ENCODE measurements around the gene RAE1. TPM values are rescaled to one million over a fixed set of nuclear protein-coding genes. Genes with fewer than 3 reads are reported as not detected.

Gene RAE1
- total RNA-seq, 2 donors from 2014 or later, result 14.3 to 14.5 TPM

DNA sequence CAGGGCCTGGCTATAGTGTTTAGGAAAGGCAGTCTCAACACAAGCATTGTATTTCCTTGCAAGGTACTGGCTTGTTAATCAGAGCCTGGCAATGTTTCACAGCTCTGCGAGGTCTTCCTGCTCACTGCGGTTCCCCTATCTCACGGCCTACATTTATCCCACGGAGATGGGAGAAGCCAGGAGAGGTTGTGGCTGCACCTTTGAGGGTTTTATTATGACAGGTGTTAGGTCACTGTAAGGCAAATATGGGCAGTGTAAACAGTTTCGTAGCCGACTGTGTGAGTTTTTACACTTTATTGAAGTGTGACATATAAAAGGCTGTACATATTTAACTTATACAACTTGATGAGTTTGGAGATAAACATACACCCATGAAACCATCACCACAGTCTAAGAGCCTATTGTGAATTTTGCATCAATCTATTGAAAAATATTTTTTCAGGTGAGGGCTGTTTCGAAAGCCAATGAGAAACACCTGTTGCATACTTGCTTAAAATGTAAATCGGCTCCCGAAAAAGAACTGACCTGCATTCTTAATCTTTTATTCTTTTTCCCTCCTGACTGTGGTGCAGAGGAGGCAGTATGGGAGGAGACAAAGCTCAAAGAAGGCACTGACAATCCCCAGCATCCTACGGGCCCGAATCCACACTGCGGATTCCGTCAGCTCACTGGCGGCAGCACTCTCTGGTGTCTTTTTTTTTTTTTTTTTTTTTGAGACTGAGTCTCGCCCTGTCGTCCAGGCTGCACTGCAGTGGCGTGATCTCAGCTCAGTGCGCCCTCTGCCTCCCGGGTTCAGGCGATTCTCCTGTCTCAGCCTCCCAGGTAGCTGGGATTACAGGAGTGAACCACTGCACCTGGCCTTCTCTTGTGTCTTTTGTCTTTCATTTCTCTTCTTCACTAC is 32.6 kb downstream of the RAE1 start:
- no peak for DNase-seq
- intact Hi-C loops (cut with DNase I), result loop anchor here in 1 of 2 donors (10.0 kb wide), 1 partner anchor 211 kb away; no protein-coding TSS in a partner anchor
- no peak for ATAC-seq

DNA sequence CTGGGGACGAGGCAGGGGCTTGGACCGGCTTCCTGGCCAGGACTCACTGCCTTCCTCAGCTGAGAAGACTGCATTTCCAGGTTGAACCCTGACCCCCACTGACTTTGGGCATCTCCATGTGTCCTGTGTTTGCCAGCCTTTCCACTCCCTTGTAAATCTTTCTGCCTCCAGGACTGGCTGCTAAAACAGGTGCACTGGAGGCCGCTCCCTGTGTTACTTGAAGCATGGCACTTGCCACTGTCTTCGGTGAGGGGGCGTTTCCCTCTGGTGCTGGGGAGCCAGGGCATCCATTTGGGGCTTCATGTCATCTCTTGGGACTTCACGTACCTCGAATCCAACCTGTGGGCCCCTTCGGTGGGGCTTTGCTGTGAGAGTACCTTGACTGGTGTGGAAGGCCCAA is 33.4 kb downstream of the RAE1 start:
- intact Hi-C loops (cut with DNase I), result loop anchor here in 1 of 2 donors (10.0 kb wide), 1 partner anchor 210 kb away; no protein-coding TSS in a partner anchor
- no peak for ATAC-seq
- no peak for DNase-seq

DNA sequence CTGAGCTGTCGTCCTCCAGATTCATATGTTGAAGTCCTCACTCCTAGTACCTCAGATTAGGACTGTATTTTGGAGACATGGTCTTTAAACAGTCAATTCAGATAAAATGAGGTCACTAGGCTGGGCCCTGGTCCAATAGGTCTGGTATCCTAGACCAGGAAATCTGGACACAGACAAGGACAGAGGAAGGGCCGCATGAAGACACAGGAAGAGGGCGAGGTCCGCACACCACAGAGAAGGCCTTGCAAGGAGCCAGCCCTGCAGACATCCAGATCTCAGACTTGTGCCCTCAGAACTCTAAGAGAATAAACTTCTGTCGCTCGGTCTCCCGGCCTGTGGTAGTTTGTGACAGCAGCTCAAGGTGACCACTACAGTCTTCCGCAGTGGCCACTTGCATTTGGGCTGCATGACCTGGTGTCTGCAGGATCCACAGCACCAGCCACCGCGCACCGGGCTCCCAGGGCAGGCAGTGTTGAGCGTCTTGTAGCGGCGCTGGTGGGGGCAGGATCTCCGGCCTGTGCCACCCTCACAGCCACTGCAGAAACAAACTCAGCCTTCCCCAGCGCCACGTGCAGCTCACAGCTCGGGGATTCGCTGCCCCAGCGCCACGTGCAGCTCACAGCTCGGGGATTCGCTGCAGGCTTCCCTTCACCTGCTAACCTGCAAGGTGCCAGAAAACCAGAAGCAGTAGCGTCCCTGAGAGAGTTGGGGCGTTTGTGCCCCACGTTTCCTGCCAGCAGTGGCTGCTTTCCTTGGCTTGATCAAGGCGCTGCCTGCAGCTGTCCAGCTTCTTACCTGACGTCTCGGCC is 34.1 kb downstream of the RAE1 start:
- DNase-seq (no peak), ATAC-seq (no peak)
- intact Hi-C loops (cut with DNase I), result loop anchor here in 1 of 2 donors (10.0 kb wide), 1 partner anchor 210 kb away; no protein-coding TSS in a partner anchor

DNA sequence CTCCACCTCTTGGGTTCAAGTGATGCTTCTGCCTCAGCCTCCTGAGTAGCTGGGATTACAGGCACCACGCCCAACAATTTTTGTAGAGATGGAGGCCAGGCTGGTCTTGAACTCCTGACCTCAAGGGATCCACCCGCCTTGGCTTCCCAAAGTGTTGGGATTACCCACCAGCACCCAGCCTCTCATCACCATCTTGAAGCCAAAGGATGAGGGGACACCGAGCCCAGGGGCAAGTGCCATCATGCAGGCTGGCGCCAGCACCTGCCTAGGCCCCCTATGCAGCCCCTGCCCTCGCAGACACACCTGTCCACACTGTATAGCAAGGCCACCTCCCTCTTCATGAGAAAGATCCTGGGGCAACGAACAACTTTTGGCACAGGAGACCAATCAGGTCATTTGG is 34.9 kb downstream of the RAE1 start:
- DNase-seq (no peak), ATAC-seq (no peak)
- intact Hi-C loops (cut with DNase I), result loop anchor here in 1 of 2 donors (10.0 kb wide), 1 partner anchor 209 kb away; no protein-coding TSS in a partner anchor

DNA sequence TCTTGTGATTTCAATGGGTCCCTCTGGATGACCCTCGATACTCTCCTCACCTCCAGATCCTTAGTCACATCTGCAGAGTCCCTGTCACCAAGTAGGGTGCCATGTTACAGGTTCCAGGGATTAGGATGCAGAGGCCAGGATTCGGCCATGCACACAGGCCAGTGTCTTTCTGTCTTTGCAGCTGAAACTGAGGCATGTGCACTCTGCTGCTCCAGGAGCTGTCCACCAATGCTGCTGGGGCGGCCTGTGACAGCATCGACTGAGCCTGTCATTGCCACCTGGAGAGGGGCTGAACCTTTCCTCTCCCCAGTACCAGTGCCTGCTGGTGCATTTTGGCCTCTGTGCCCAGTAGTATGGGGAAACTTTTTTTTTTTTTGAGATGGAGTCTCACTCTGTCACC is 35.7 kb downstream of the RAE1 start:
- intact Hi-C loops (cut with DNase I), result loop anchor here in 1 of 2 donors (10.0 kb wide), 1 partner anchor 208 kb away; no protein-coding TSS in a partner anchor
- no peak for DNase-seq
- no peak for ATAC-seq

DNA sequence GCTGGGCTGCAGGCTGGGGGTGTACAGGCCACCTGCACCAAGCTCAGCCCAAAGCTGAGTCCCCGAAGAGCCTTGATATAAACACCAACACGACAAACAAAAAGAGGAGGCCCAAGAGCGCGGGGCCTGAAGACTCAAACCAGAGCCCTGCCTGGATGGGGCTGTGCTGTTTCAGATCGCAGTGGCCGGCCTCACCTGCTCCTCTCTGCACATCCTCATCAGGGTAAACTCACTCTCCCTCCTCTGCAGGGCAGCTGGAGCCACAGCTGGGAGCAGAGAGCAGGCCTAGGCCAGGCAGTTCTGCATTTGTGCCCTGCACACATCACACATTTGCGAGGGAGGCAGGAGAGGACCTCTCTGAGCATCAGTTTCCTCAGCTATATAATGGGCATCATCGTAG is 36.4 kb downstream of the RAE1 start:
- intact Hi-C loops (cut with DNase I), result loop anchor here in 1 of 2 donors (10.0 kb wide), 1 partner anchor 207 kb away; no protein-coding TSS in a partner anchor
- ATAC-seq (no peak), DNase-seq (no peak)

DNA sequence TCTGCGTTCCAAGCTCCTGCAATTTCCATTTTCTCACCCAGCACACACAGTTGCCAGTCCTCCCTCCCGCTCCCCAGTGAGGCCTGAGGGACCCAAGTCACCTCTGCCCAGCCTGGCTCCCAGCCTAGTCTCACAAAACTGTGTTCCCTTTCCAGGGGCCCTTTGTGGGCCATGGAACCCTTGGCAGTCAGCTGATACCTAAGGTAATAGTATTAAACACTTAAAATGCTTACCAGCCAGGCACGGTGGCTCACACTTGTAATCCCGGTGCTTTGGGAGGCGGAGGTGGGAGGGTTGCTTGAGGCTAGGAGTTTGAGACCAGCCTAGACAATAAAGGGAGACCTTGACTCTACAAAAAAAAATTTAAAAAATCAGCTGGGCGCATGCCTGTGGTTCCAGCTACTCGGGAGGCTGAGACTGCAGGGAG is 36.9 kb downstream of the RAE1 start:
- DNase-seq, result no peak
- no peak for ATAC-seq
- intact Hi-C loops (cut with DNase I), result loop anchor here in 1 of 2 donors (10.0 kb wide), 1 partner anchor 207 kb away; no protein-coding TSS in a partner anchor

DNA sequence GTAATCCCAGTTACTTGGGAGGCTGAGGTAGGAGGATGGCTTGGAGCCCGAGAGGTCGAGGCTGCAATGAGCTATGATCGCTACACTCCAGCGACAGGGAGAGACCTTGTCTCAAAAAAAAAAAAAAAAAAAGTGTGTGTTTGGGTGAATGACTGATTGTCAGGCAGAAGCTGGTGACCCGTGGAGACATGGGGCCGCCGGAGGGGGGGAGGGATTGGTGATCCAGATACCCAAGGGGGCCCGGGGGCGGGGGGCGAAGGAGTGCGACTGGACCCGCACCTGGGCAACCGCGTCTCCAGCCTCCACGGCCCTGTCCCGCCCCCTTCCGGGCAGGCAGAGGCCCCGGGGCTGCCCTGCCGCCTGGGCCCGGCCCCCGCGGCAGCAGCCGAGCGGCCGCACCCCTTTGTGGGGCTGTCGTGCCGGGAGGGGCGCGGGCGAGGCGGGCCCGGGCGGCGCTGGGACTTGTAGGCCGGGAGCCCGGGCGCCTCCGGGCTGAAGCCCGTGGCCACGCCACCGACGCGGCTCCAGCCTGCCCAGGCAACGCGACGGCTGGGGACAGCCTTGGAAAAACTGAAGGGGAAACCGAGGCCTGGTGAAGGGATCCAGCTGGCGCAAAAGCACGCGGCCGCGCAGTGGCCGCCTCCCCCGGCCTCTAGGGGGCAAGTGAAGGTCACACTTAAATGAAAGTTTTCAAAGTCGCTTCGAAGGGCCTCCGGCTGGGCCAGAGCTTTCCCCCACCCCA is 38.1 kb downstream of the RAE1 start:
- intact Hi-C loops (cut with DNase I), result loop anchor here in 1 of 2 donors (10.0 kb wide), 1 partner anchor 206 kb away; no protein-coding TSS in a partner anchor
- ATAC-seq, result peak; percentile 75 to 84
- DNase-seq, result peak; percentile 87

DNA sequence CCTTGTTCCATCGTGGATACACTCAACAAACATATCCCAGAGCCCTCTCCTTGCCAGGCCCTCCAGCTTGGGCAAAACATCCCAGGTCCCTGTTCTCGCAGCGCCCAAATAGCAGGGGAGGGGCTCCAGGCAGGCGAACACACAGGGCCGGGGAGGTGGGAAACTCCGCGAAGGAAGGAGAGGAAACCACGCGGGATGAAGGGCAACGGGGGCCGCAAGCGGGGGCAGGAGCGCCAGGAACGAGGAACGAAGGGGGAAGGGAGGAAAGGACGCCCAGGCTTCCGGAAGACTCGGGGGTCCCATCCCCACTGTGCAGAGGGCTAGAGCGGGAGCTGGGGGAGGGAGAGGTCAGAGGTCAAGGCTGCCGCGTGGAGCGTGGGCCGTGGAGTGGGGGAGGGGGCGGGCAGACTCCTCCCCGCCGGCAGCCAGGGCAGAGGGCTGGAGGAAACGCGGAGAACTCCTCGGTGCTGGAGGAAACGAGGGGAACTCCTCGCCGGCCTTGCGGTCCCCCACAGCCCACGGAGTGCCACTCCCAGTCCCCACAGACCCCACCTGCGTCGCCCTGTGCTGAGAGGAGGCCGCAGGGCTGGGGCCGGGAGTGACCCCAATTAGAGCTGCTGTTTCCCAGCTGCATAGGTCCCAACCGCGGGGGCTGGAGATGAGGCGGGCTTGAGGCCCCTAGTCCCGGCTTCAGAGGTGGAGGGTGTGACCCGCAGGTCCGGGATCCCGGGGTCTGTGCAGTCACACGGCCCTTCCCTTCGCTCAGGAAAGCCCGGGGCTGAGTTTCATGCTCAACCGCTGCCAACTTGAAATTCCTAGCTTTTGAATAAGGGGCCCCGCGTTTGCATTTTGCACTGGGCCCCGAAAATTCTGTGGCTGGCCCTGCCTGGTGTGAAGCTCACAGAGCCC is 38.9 kb downstream of the RAE1 start:
- peak in 1 of 2 donors; percentile 5 for ATAC-seq
- intact Hi-C loops (cut with DNase I), result loop anchor here (5.0 to 10.0 kb wide), 2 partner anchors 102 to 205 kb away; no protein-coding TSS in a partner anchor
- no peak for DNase-seq

DNA sequence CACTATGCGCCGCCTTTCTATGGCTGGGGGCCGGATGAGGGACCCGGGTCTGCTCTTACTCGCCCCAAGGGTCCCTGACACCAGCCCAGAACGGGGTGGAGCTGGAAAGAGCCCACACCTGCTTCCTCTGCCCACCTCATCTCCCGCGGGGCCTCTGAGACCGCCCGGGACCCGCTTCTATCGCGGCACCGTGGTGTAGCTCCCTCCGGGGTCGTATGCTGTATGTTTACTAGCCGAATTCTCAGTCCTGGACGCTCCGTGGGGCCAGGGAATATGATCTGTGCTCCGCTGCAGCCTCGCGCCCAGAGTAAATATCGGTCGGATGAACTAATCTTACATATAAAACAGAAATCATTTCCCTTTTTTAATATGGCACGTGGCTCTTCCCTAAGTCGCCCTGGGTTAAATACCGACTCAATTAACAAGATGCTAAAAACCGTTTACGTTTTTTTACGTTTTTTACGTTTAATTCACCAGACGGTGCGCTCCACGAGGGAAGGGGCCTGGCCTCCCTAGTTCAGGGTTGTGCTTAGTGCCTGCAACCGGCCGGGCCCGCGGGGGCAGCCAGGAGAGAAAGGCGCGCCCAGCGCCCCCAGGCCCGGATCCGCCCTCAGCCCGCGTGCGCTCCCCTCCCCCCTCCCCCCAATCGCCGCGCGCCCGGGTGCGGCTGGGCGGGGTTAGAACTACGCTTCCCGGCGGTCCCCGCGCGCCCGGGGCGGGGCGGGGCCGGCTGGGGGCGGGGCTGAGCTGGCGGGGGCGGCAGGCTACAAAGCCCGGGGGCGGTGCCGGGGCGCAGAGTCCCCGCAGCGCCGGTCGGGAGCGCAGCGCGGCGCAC is 39.8 kb downstream of the RAE1 start, which contains the start of gene RBM38:
RBM38 (plus strand) TSS at position 793 of the 835 bp plus-strand sequence. CDS start 186 bp downstream, outside the sequence.
- intact Hi-C loops (cut with DNase I), result loop anchor here in 1 of 2 donors (5.0 kb wide), 1 partner anchor 101 kb away; no protein-coding TSS in a partner anchor
- DNase-seq, result peak; percentile 66
- peak; percentile 77 to 78 for ATAC-seq

DNA sequence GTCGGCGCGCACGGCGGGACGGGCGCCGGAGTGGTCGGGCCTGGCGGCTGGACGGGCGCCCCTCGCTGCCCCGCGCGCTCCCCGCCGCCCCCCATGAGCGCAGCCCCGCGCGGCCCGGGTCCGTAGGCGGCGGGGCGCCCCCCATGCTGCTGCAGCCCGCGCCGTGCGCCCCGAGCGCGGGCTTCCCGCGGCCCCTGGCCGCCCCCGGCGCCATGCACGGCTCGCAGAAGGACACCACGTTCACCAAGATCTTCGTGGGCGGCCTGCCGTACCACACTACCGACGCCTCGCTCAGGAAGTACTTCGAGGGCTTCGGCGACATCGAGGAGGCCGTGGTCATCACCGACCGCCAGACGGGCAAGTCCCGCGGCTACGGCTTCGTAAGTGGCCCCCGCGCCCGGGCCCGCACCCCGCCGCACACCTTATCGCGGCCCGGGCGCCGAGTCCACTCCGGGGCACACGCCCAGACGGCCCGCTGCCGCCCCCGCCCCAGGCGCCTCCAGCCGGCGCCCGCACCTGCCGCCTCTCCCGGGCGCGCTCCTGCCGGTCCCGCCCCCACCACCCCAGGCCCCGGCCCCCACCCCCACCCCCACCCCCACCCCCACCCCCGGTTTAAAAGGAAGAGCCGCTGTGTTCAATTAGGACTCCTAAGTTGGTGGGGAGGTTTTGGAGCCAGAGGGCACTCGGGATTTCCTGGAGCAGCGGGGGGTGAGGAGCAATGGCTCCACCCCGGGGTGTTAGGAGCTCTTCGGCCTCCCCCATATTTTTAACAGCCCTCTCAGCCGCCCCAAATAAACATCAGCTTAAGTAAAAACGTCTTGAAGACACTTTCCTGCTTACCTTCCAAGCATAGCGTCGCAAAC is 40.6 kb downstream of the RAE1 start:
- ATAC-seq, result no peak
- intact Hi-C loops (cut with DNase I), result loop anchor here in 1 of 2 donors (5.0 kb wide), 1 partner anchor 101 kb away; no protein-coding TSS in a partner anchor
- no peak for DNase-seq

DNA sequence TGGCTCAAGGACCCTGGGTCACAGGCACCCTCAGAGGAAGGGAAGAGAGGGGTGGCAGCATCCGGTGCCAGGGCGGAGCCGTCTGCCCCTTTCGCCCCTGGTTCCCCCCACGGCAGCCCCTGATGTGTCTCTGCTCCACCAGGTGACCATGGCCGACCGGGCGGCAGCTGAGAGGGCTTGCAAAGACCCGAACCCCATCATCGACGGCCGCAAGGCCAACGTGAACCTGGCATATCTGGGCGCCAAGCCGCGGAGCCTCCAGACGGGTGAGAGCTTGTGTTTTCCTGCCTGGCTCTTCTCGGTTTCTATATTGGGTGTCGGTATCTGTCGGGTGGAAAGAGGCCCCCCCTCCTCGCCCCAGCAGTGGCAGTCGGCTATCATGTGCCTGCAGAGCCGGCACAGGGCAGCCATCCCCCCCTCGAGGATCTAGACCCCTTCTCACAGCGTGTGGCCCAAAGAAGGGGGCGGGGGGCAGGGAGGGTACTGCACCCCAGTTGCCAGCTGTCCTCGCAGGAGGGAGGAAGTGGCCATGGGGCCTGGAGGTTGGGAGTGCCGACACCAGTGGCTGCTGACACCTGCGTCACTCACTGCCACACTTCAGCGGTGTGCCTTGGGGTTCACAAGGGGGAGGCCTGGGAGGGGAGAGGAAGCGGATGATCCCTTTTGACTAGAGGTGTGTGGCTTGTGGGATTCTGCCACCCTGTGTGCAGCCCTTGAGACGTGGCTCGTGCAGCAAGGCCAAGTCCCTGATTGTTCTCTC is 41.6 kb downstream of the RAE1 start:
- DNase-seq, result peak; percentile 69
- peak; percentile 4 to 17 for ATAC-seq
- intact Hi-C loops (cut with DNase I), result loop anchor here in 1 of 2 donors (5.0 kb wide), 1 partner anchor 100 kb away; no protein-coding TSS in a partner anchor

DNA sequence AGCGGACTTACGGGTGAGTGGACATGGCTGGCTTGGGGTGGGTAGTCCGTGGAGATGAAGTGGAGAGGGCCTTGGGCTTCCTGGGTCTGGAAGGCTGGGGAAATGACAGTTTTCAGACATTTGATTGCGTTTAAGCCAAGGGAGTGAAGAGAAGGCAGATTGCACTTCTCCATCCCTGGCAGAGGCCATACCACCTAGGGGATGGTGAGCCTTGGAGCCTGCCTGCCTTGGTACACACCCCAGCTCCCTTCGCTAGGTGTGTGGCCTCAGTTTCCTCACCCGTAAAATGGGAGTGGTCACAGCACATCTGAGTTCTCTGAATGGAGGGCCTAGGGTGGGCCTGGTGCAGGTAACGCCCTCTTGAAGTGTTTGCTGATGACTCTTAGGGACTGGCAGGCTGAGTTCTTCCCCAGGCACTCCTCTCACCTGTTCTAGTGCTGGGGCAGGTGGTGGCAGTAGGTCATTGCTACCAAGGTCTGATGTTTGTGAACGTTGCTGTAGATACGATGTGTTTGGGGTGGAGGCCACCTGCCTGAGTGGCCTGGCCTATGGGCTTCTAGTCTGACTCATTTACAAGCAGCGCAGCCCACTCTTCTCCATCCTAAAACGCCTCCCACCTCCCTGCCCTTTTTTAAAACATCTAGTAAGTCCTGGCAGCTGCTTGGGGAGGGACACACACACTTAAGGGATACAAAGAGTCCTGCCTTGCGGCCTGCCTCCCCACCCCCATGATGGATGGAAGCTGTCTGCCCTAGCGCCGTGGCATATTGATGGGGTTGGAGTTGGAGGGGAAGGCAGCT is 42.5 kb downstream of the RAE1 start:
- DNase-seq, result no peak

More for the DNA sequence above, 42.5 kb downstream of the RAE1 start:
- no peak for ATAC-seq
- intact Hi-C loops (cut with DNase I), result loop anchor here in 1 of 2 donors (5.0 kb wide), 1 partner anchor 99 kb away; no protein-coding TSS in a partner anchor
